Measurements from ENCODE around the gene COX7B. TPM values are rescaled to one million over a fixed set of nuclear protein-coding genes. Genes with fewer than 3 reads are reported as not detected.

The COX7B gene
- total RNA-seq, 1 donor, result 152 TPM

DNA sequence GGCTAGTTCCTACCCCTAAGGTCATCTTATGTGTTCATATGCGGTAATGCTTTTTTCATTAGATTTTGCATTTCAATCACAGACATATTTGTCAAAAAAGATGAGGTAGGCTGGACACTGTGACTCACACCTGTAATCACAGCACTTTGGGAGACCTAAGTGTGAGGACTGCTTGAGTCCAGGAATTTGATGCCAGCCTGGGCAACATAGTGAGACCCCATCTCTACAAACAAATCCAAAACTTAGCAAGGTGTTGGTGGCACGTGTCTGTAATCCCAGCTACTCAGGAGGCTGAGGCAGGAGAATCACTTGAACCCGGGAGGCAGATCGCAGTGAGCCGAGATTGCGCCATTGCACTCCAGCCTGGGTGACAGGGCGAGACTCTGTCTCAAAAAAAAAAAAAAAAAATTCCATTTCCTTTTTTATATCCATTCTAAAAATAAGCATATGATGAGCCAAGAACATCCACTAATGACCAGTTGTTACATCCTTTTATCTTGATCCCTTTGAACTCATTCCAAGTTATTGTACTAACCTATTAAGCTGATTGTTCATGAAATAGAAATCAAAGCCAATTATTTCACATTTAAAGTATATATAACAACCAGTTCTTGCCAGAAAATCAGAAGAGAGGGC lies 46.8 kb downstream of the COX7B start:
- no peak overlapping the region for H3K4me2 ChIP-seq (ENCODE audit: insufficient read depth, low read length)
- DNase-seq (ENCODE audit: insufficient read length, low spot score, missing footprints), result no peak
- no peak overlapping the region for H3K4me3 ChIP-seq (ENCODE audit: insufficient read depth, low read length)
- no peaks in the 10 kb centered on the region for H4K20me1 ChIP-seq (ENCODE audit: insufficient read depth, low read length)
- no peaks in the 10 kb centered on the region for H3K36me3 ChIP-seq (ENCODE audit: insufficient read depth, low read length)
- no peaks in the 10 kb centered on the region for H3K4me1 ChIP-seq (ENCODE audit: insufficient read depth, low read length)
- no peak overlapping the region for H2AFZ ChIP-seq (ENCODE audit: low read length)
- no peaks in the 10 kb centered on the region for H3K27me3 ChIP-seq (ENCODE audit: insufficient read depth, low read length)
- TF ChIP-seq CTCF (IDR thresholded peaks at IDR 0.05; ENCODE audit: extremely low read depth, low read depth, low read length), result no peak
- no peak overlapping the region for H3K27ac ChIP-seq (ENCODE audit: low read depth, low read length)
- H3K9me3 ChIP-seq (ENCODE audit: low read depth, low read length), result no peaks in the 10 kb centered on the region
- no peaks in the 10 kb centered on the region for H3K79me2 ChIP-seq (ENCODE audit: insufficient read depth, low read length)

GRCh38 chrX:77946571-77946970 lies 47.3 kb downstream of the COX7B start:
- Histone ChIP-seq H3K27me3 (ENCODE audit: insufficient read depth, low read length) (no peaks in the 10 kb centered on the region), H3K36me3 (ENCODE audit: insufficient read depth, low read length) (no peaks in the 10 kb centered on the region), H3K4me3 (ENCODE audit: insufficient read depth, low read length) (no peak overlapping the region), H3K9me3 (ENCODE audit: low read depth, low read length) (no peaks in the 10 kb centered on the region), H2AFZ (ENCODE audit: low read length) (no peak overlapping the region), H3K4me2 (ENCODE audit: insufficient read depth, low read length) (no peak overlapping the region), H4K20me1 (ENCODE audit: insufficient read depth, low read length) (no peaks in the 10 kb centered on the region), H3K4me1 (ENCODE audit: insufficient read depth, low read length) (no peaks in the 10 kb centered on the region), H3K27ac (ENCODE audit: low read depth, low read length) (no peak overlapping the region), H3K79me2 (ENCODE audit: insufficient read depth, low read length) (no peaks in the 10 kb centered on the region)
- no peak for DNase-seq (ENCODE audit: insufficient read length, low spot score, missing footprints)
- TF ChIP-seq CTCF (IDR thresholded peaks at IDR 0.05; ENCODE audit: extremely low read depth, low read depth, low read length), result no peak

- Histone ChIP-seq H4K20me1 (ENCODE audit: insufficient read depth, low read length) (no peaks in the 10 kb centered on the region), H3K36me3 (ENCODE audit: insufficient read depth, low read length) (no peaks in the 10 kb centered on the region), H3K27me3 (ENCODE audit: insufficient read depth, low read length) (no peaks in the 10 kb centered on the region), H3K79me2 (ENCODE audit: insufficient read depth, low read length) (no peaks in the 10 kb centered on the region), H3K27ac (ENCODE audit: low read depth, low read length) (no peak overlapping the region), H3K4me1 (ENCODE audit: insufficient read depth, low read length) (peaks cover 4% of the 10 kb centered on the region), H3K4me2 (ENCODE audit: insufficient read depth, low read length) (no peak overlapping the region), H3K4me3 (ENCODE audit: insufficient read depth, low read length) (no peak overlapping the region), H3K9me3 (ENCODE audit: low read depth, low read length) (no peaks in the 10 kb centered on the region), H2AFZ (ENCODE audit: low read length) (no peak overlapping the region)
- no peak for TF ChIP-seq CTCF (IDR thresholded peaks at IDR 0.05; ENCODE audit: extremely low read depth, low read depth, low read length)
- DNase-seq (ENCODE audit: insufficient read length, low spot score, missing footprints), result no peak
Observed at GRCh38 chrX:77949840-77950239, 50.6 kb downstream of the COX7B start.

- Histone ChIP-seq H3K36me3 (ENCODE audit: insufficient read depth, low read length) (no peaks in the 10 kb centered on the region), H3K4me3 (ENCODE audit: insufficient read depth, low read length) (no peak overlapping the region)
Observed at GRCh38 chrX:77952173-77952572, 52.9 kb downstream of the COX7B start.

More at GRCh38 chrX:77952173-77952572, 52.9 kb downstream of the COX7B start:
- peaks cover 4% of the 10 kb centered on the region for H3K4me1 ChIP-seq (ENCODE audit: insufficient read depth, low read length)
- H3K27ac ChIP-seq (ENCODE audit: low read depth, low read length), result no peak overlapping the region
- no peak overlapping the region for H2AFZ ChIP-seq (ENCODE audit: low read length)
- no peaks in the 10 kb centered on the region for H3K9me3 ChIP-seq (ENCODE audit: low read depth, low read length)
- no peak for DNase-seq (ENCODE audit: insufficient read length, low spot score, missing footprints)
- H3K27me3 ChIP-seq (ENCODE audit: insufficient read depth, low read length), result no peaks in the 10 kb centered on the region
- H4K20me1 ChIP-seq (ENCODE audit: insufficient read depth, low read length), result no peaks in the 10 kb centered on the region
- no peaks in the 10 kb centered on the region for H3K79me2 ChIP-seq (ENCODE audit: insufficient read depth, low read length)
- no peak for TF ChIP-seq CTCF (IDR thresholded peaks at IDR 0.05; ENCODE audit: extremely low read depth, low read depth, low read length)
- H3K4me2 ChIP-seq (ENCODE audit: insufficient read depth, low read length), result no peak overlapping the region

All from osteoblast (primary cell).